Neural progenitor cell (in vitro differentiated cells): Measurements from ENCODE around the gene DDC.

Source experiments
- CTCF ChIP-seq: fragments of 200-600 bp; sonication (generic); IDR thresholded peaks from 2 replicates; pipeline ENCODE4 v1.5.1; 2017; ENCODE audit warnings: antibody characterized with exemption, mild to moderate bottlenecking
- EZH2 ChIP-seq: fragments of 200-600 bp; sonication (generic); IDR thresholded peaks from 2 replicates; pipeline ENCODE4 v1.6.1; 2017; ENCODE audit warnings: antibody characterized with exemption, mild to moderate bottlenecking, moderate library complexity
- EZH2phosphoT487 ChIP-seq: fragments of 200-600 bp; sonication (generic); IDR thresholded peaks from 2 replicates; pipeline ENCODE4 v1.6.1; 2017; ENCODE audit warnings: antibody characterized with exemption

- TF ChIP-seq EZH2 (no peak), CTCF (no peak), EZH2phosphoT487 (no peak)
Measured at GRCh38 chr7:50504646-50505546, 60.3 kb downstream of the DDC start.
